GM15510 (cell line): ENCODE measurements around the gene FAM20C.

ENCODE experiments used
- POLR2A ChIP-seq: IDR thresholded peaks from 3 replicates; pipeline ENCODE4 v1.6.1; 2011; ENCODE audit warnings: borderline replicate concordance; ENCODE audit not compliant: insufficient read length; ENCODE audit errors: extremely low read depth

Gene FAM20C

GRCh38 chr7:218316-218715, 25.9 kb downstream of the FAM20C start:
- TF ChIP-seq POLR2A = no peak

- TF ChIP-seq POLR2A = no peak
These were observed 26.7 kb downstream of the FAM20C start for GRCh38 chr7:218896-219580.

- TF ChIP-seq POLR2A = no peak
These were observed 27.3 kb downstream of the FAM20C start for GRCh38 chr7:219581-220150.

GRCh38 chr7:220151-220841, 27.9 kb downstream of the FAM20C start:
- TF ChIP-seq POLR2A = no peak

- TF ChIP-seq POLR2A = no peak
These were observed 29.8 kb downstream of the FAM20C start for GRCh38 chr7:221978-222715.

- TF ChIP-seq POLR2A = no peak
These were observed 30.3 kb downstream of the FAM20C start for GRCh38 chr7:222716-223041.

GRCh38 chr7:223118-223800, 30.9 kb downstream of the FAM20C start:
- TF ChIP-seq POLR2A = no peak

- no peak for TF ChIP-seq POLR2A
These were observed 31.5 kb downstream of the FAM20C start for GRCh38 chr7:223861-224260.

- TF ChIP-seq POLR2A = no peak
These were observed 34.0 kb downstream of the FAM20C start for GRCh38 chr7:226281-226895.

- TF ChIP-seq POLR2A = no peak
These were observed 35.6 kb downstream of the FAM20C start for GRCh38 chr7:227926-228325.

- TF ChIP-seq POLR2A = no peak
These were observed 36.2 kb downstream of the FAM20C start for GRCh38 chr7:228610-229009.

GRCh38 chr7:229184-229964, 37.0 kb downstream of the FAM20C start:
- no peak for TF ChIP-seq POLR2A

GRCh38 chr7:230274-230673, 37.9 kb downstream of the FAM20C start:
- no peak for TF ChIP-seq POLR2A
